Activated B cell treated with CpG ODN at 0.5 μM for 24 hours (primary cell): Measurements from ENCODE around the gene SEMA5A. TPM values are rescaled to one million over a fixed set of nuclear protein-coding genes. Genes with fewer than 3 reads are reported as not detected.

Source experiments
- ATAC-seq: fragments of 200-7000 bp; cut with Tn5 transposase; one replicate; pipeline ENCODE4 v1.10.0; 2021; ENCODE audit warnings: low read depth, mild to moderate bottlenecking, moderate library complexity
- CTCF ChIA-PET: fragments of 350-600 bp; sonication (Branson Sonifier 250); formaldehyde crosslinking; loops from one replicate; lab custom pipeline; 2021; ENCODE audit warnings: antibody characterized with exemption; lab: Charles Lee
- POLR2A ChIA-PET: fragments of 350-600 bp; sonication (Branson Sonifier 250); formaldehyde crosslinking; loops from one replicate; lab custom pipeline; 2021; ENCODE audit warnings: antibody characterized with exemption; lab: Charles Lee
- DNase-seq: peaks from one replicate; pipeline ENCODE4 v3.0.0; 2022
- H3K27ac Mint-ChIP-seq: one replicate; pipeline ENCODE4 v1.8.0; 2020; ENCODE audit warnings: mixed read lengths
- H3K27me3 Mint-ChIP-seq: one replicate; pipeline ENCODE4 v1.8.0; 2021; ENCODE audit warnings: mixed read lengths
- H3K36me3 Mint-ChIP-seq: one replicate; pipeline ENCODE4 v1.8.0; 2021; ENCODE audit warnings: low read depth, mixed read lengths
- H3K4me1 Mint-ChIP-seq: one replicate; pipeline ENCODE4 v1.8.0; 2021; ENCODE audit warnings: mixed read lengths
- H3K4me3 Mint-ChIP-seq: one replicate; pipeline ENCODE4 v1.8.0; 2020; ENCODE audit warnings: mild to moderate bottlenecking, mixed read lengths
- H3K9me3 Mint-ChIP-seq: one replicate; pipeline ENCODE4 v1.8.0; 2020; ENCODE audit warnings: mixed read lengths
- CTCF ChIP-seq: fragments of 200-600 bp; IDR thresholded peaks from one replicate; pipeline ENCODE4 v1.8.0; 2022; ENCODE audit warnings: antibody characterized with exemption, mild to moderate bottlenecking
- intact Hi-C: fragments of 100-400 bp; cut with micrococcal nuclease; formaldehyde crosslinking; loops from one replicate; pipeline ENCODE4 v1.15.1; 2024
- total RNA-seq: library from RNA; stranded (reverse); gene quantifications from 2 replicates; pipeline ENCODE4 v1.2.3, GENCODE V29; 2022

The SEMA5A gene
- total RNA-seq, 1 donor from 2014 or later = not detected

DNA sequence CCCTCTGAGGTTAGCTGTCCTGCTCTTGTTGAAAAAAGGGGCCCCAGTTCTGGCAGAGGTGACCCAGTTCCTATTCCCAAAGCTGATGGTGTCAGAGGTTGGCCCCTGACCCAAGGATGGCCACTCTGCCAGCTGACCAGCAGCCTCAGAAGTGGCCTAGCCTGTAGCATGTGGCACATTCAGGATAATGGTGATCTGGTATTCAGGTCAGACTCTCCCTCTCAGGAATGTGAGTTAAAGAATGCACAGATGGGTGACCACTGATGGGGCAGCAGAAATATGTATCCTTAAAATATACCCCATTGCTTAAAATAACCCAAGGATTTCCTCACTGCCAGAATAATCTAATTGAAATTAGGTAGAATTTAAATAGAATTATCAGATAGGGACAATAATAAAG lies 369.2 kb downstream of the SEMA5A start:
- H3K27ac Mint-ChIP-seq = no peak overlapping the region
- H3K4me3 Mint-ChIP-seq = no peak overlapping the region
- H3K27me3 Mint-ChIP-seq = no peaks in the 10 kb centered on the region
- H3K9me3 Mint-ChIP-seq = no peaks in the 10 kb centered on the region
- no peak for ATAC-seq
- no peaks in the 10 kb centered on the region for H3K36me3 Mint-ChIP-seq
- CTCF ChIA-PET = no interaction called here
- POLR2A ChIA-PET = no interaction called here
- DNase-seq = no peak
- no peaks in the 10 kb centered on the region for H3K4me1 Mint-ChIP-seq
- intact Hi-C loops = no loop called here
- no peak for TF ChIP-seq CTCF

DNA sequence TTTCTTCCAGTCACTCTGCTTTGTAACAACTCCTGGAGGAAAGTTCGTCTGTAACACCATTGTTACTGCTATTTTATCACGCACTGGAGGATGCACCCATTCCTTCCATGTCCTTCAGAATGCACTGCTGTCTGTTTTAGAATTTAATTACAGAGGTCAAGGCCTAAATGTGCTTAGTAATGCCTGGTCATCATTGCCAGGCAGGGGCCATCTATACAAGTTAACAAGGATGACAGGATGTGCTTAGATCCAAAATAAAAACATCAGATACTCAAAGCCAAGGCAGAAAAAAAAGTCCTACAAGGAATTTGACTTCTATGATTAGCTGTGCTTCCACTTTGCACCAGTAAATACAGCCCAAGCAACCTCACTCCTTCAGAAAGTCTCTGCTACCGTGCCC lies 371.4 kb downstream of the SEMA5A start:
- ChIA-PET CTCF (no interaction called here), POLR2A (no interaction called here)
- DNase-seq (no peak), ATAC-seq (no peak)
- intact Hi-C loops = no loop called here
- no peaks in the 10 kb centered on the region for H3K36me3 Mint-ChIP-seq
- no peak for TF ChIP-seq CTCF
- no peaks in the 10 kb centered on the region for H3K4me1 Mint-ChIP-seq
- no peaks in the 10 kb centered on the region for H3K27me3 Mint-ChIP-seq
- no peak overlapping the region for H3K27ac Mint-ChIP-seq
- H3K9me3 Mint-ChIP-seq = no peaks in the 10 kb centered on the region
- no peak overlapping the region for H3K4me3 Mint-ChIP-seq

- no peak overlapping the region for H3K27ac Mint-ChIP-seq
- DNase-seq (no peak), ATAC-seq (no peak)
- H3K27me3 Mint-ChIP-seq = no peaks in the 10 kb centered on the region
- TF ChIP-seq CTCF = no peak
- no peaks in the 10 kb centered on the region for H3K4me1 Mint-ChIP-seq
- H3K4me3 Mint-ChIP-seq = no peak overlapping the region
- POLR2A ChIA-PET = no interaction called here
- H3K9me3 Mint-ChIP-seq = no peaks in the 10 kb centered on the region
- intact Hi-C loops = no loop called here
- H3K36me3 Mint-ChIP-seq = no peaks in the 10 kb centered on the region
- CTCF ChIA-PET = no interaction called here
These were observed 372.4 kb downstream of the SEMA5A start for GRCh38 chr5:9173281-9174048.

GRCh38 chr5:9170026-9170425 lies 375.8 kb downstream of the SEMA5A start:
- intact Hi-C loops = no loop called here
- Mint-ChIP-seq H3K4me3 (no peak overlapping the region), H3K27ac (no peak overlapping the region), H3K9me3 (no peaks in the 10 kb centered on the region), H3K4me1 (no peaks in the 10 kb centered on the region), H3K36me3 (no peaks in the 10 kb centered on the region), H3K27me3 (no peaks in the 10 kb centered on the region)
- ATAC-seq (no peak), DNase-seq (no peak)
- no peak for TF ChIP-seq CTCF
- ChIA-PET CTCF (no interaction called here), POLR2A (no interaction called here)

GRCh38 chr5:9169557-9169902 lies 376.3 kb downstream of the SEMA5A start:
- no peaks in the 10 kb centered on the region for H3K36me3 Mint-ChIP-seq
- DNase-seq (no peak), ATAC-seq (no peak)
- H3K9me3 Mint-ChIP-seq = no peaks in the 10 kb centered on the region
- no peak overlapping the region for H3K27ac Mint-ChIP-seq
- no peaks in the 10 kb centered on the region for H3K27me3 Mint-ChIP-seq
- H3K4me1 Mint-ChIP-seq = no peaks in the 10 kb centered on the region
- CTCF ChIA-PET = no interaction called here
- TF ChIP-seq CTCF = no peak
- intact Hi-C loops = no loop called here
- no peak overlapping the region for H3K4me3 Mint-ChIP-seq
- POLR2A ChIA-PET = no interaction called here
